Measurements from ENCODE around the gene CHRM2.

The CHRM2 gene

DNA sequence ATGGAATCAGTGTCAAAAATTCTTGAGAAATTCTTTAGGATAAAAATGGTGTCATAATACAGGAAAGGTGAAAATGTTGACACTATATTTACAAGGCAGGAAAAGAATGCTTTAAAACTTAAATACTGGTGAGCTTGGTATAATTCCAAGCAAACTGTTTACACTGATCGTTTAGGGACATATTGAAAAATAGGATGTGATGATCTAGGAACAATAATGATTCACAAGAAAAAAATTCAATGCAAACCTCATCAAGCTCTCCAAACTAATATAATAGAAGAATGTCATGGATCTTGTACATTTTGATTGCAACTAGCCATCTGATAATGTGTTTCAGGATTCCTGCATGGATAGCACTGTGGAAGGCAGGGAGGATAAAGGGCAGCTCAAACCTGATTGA lies 98.4 kb downstream of the CHRM2 start:
- DNase-seq: no peak

- no peak for DNase-seq
These were observed 101.3 kb downstream of the CHRM2 start for GRCh38 chr7:136969761-136970160.

GRCh38 chr7:136971776-136972175 lies 103.3 kb downstream of the CHRM2 start:
- no peak for DNase-seq

GRCh38 chr7:136976504-136977251 lies 108.2 kb downstream of the CHRM2 start:
- DNase-seq: no peak

DNA sequence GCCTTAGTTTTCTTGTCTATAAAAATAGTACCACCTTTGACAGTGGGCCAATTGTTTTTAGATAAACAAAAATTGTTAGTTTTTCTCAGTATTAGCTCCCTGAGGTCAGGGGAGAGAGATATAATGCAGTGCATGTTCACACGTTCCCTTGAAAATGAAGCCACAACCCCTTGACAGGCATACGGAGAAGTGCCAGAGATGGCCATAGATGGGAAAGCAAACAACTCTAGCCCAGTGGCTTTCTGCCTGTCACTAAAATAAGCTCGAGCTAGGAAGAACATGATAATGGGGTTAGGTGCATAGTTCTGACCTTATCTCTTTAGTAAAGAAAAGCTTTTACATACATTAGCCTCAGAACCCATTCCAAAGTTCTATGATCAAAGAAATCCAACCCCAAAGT lies 124.9 kb downstream of the CHRM2 start:
- no peak for DNase-seq

DNA sequence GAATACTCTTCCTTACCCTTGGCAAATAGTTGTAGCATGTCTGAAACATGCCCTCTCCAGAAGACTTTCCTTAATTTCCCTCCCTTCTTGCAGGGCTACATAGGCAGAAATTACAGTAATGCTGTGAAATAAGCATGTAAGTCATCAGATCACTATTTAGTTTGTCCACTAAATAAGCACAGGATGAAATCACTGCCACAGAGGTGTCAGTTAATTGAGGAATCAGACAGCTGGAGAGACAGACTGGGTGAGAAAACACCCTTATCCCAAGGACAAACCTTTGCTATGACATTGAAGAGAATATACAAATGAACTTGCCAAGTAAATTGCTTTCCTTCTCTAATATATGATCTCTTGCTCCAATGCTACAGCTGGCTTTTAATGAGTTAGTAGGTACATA lies 129.3 kb downstream of the CHRM2 start:
- no peak for DNase-seq

DNA sequence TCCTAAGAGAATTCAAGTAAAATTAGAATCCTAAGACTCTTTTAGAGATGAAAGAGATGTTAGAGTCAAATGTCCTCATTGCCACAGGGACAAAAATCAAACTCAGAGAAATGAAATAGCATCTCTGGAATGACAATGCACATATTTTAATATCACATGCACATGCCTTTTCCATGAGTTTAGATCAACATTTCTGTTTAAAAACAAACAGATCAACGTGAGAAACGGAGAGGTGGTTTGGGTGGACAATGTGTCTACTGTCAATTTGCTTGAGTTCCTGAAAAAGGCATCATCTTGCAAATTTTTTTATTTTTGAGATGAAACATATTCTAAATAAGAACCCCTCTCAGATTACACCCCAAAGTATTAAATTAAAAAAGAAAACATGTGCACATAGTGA lies 130.0 kb downstream of the CHRM2 start:
- no peak for DNase-seq

GRCh38 chr7:137000621-137001020 lies 132.2 kb downstream of the CHRM2 start:
- DNase-seq: no peak

DNA sequence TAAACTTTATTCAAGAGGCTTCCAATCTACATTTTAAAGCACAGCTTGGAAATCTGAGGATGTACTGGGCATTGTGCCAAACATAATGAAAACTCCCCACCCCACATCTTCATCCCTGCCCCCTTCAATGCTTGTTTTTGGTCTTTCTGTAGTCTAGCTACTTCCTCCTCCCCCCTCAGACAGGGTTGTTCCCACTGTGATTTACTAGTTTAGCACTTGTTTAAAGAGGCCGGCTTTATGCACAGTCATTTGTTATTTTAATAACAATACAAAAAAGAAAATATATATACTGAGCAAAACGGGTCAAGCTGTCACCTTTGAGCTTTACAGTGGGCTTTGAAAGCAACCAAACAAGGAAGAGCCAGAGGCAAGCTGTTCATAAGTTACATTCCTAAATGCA lies 132.6 kb downstream of the CHRM2 start:
- no peak for DNase-seq

GRCh38 chr7:137001478-137001877 lies 133.0 kb downstream of the CHRM2 start:
- no peak for DNase-seq

GRCh38 chr7:137003086-137003485 lies 134.6 kb downstream of the CHRM2 start:
- DNase-seq: no peak

GRCh38 chr7:137003566-137003965 lies 135.1 kb downstream of the CHRM2 start:
- no peak for DNase-seq

DNA sequence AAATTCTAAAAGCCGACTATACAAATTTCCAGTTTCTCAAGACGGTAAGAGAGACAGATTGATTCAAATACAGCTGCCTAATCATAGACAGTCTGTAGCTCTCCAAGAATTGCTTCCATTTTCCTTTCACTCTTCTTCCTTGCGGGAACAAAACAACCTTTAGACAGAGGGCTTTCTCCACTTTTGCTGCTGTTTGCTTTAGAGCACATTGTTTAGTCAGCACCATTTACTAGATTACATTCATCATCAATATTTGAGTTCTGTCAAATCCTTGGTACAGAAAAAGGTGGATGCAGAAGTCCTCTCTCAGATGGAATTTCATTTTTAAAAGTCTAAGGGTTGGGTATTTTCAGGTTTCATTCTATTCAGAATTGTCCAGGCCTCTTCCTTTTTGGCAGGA lies 137.4 kb downstream of the CHRM2 start:
- no peak for DNase-seq

- no peak for DNase-seq
These were observed 137.8 kb downstream of the CHRM2 start for GRCh38 chr7:137006293-137006692.

- DNase-seq: no peak
These were observed 138.7 kb downstream of the CHRM2 start for GRCh38 chr7:137007001-137007694.

GRCh38 chr7:137009404-137009803 lies 141.0 kb downstream of the CHRM2 start:
- DNase-seq: no peak

DNA sequence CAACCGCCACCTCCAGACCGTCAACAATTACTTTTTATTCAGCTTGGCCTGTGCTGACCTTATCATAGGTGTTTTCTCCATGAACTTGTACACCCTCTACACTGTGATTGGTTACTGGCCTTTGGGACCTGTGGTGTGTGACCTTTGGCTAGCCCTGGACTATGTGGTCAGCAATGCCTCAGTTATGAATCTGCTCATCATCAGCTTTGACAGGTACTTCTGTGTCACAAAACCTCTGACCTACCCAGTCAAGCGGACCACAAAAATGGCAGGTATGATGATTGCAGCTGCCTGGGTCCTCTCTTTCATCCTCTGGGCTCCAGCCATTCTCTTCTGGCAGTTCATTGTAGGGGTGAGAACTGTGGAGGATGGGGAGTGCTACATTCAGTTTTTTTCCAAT lies 146.6 kb downstream of the CHRM2 start:
- DNase-seq: no peak

DNA sequence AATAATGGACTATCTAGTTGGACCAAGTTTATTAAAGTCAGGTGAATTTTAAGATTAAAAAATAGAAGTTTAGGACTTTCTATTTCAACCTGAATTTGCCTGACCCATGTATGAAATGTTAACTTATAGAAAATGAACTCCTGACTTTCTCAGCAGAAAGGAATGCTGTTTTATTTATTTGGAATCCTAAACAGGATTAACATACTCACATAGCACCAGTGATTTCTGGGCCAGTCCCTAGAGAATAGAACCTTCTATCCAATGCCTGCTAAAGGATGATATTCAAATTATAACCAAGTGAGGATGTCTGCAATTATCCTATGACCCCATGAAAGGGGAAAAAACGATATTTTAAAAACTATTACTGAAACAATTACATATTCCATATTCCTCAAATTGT lies 148.8 kb downstream of the CHRM2 start:
- no peak for DNase-seq

- no peak for DNase-seq
These were observed 150.0 kb downstream of the CHRM2 start for GRCh38 chr7:137018468-137018867.

DNA sequence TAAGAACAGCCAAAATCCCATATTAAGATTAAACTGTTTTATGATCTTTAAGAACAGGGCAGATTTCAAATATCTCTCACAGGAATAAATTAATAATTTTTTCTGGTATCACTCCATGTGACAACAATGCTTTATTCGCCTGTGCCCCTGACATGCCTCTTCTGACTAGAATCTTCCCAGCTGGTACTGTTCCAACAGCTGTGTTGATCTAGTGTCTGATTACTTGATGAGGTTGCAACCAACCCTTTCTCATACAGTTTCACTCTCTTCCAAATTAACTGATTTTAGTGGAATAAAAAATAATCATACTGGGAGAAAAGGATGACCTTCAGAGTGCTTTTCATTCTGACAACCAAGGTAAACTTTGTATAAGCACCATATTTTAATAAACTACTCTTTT lies 151.9 kb downstream of the CHRM2 start:
- no peak for DNase-seq

GRCh38 chr7:137025469-137026175 lies 157.2 kb downstream of the CHRM2 start:
- no peak for DNase-seq

DNA sequence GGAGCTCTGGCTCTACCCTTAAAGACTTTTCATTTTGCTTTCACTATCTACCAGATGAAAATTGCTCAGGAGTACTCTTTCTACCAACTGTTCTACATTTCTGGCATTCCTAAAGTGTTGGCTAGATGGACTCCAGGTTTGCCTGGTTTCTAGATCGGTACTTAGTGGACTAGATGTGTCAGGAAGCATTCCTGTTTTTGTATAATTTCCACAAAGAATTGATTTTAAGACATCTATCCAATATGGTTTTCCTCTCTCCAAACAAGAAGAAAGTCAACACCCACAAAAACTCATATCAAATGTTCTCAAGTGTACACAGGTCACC lies 157.7 kb downstream of the CHRM2 start:
- DNase-seq: no peak

GRCh38 chr7:137032436-137032835 lies 164.0 kb downstream of the CHRM2 start:
- peak; percentile 10 for DNase-seq

DNA sequence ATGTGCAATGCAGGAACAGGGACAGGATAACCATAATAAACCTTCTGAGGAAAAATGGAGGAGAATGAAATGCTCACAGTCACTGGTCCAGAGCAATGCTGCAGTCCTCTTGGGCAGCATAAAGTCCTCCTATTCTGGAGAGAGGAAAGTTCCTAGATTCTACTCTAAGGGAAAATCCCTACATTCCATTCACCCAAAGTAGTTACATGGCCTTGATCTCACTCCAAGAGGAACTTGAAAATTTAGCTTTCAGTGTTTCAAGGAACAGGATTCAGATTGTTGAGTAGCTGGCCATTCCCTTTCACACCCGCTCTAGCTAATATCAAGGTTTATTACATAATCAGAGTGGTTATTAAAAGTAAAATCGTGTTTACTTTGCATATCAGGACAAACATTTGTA lies 168.3 kb downstream of the CHRM2 start:
- DNase-seq: no peak
